Vagina (tissue), 2 donors: ENCODE measurements around the gene EMSY. TPM values are rescaled to one million over a fixed set of nuclear protein-coding genes. Genes with fewer than 3 reads are reported as not detected.
"Not testable (repeated sequence)": the region's sequence is repeated elsewhere in the genome, so short reads cannot be mapped to it uniquely, and the experiment has no call there.

Experiments used
- DNase-seq, 2 donors: peaks; one replicate each; pipeline ENCODE4 v3.0.0-alpha.2; 2017; ENCODE audit errors: extremely low spot score in 2 of 2
- H3K27ac ChIP-seq: fragments of 200-600 bp; sonication (generic); one replicate; pipeline ENCODE4 v1.5.1; 2019
- H3K27me3 ChIP-seq: fragments of 200-600 bp; sonication (generic); one replicate; pipeline ENCODE4 v1.5.1; 2019
- H3K36me3 ChIP-seq, 2 donors: fragments of 200-600 bp; sonication (generic); one replicate each; pipeline ENCODE4 v1.5.1; 2017 to 2019
- H3K4me1 ChIP-seq: fragments of 200-600 bp; sonication (generic); one replicate; pipeline ENCODE4 v1.5.1; 2019
- H3K4me3 ChIP-seq, 2 donors: fragments of 200-600 bp; sonication (generic); 1 replicate in 1 of 2; 2 replicates in 1 of 2; pipeline ENCODE4 v1.5.1; 2016 to 2019
- H3K9me3 ChIP-seq: fragments of 200-600 bp; sonication (generic); one replicate; pipeline ENCODE4 v1.5.1; 2019
- CTCF ChIP-seq, 3 experiments: fragments of 450-650 bp in 2 of 3; fragments of 200-600 bp in 1 of 3; sonication (generic) in 1 of 3; IDR thresholded peaks; one replicate each; pipeline ENCODE4 v1.5.1; 2017 to 2019; ENCODE audit warnings: antibody characterized with exemption in 3 of 3, mild to moderate bottlenecking in 2 of 3, moderate library complexity in 2 of 3
- POLR2A ChIP-seq, 2 donors: fragments of 450-650 bp; IDR thresholded peaks; one replicate each; pipeline ENCODE4 v1.6.1; 2017; ENCODE audit warnings: antibody characterized with exemption in 2 of 2, mild to moderate bottlenecking in 2 of 2, moderate library complexity in 2 of 2
- POLR2AphosphoS5 ChIP-seq, 2 donors: sonication (generic); formaldehyde crosslinking; IDR thresholded peaks; one replicate each; pipeline ENCODE4 v1.9.0; 2017; ENCODE audit warnings: antibody characterized with exemption in 2 of 2, mild to moderate bottlenecking in 2 of 2, low read depth in 1 of 2; ENCODE audit not compliant: insufficient read depth in 1 of 2
- intact Hi-C: fragments of 100-400 bp; cut with DNase I; formaldehyde crosslinking; loops from one replicate; pipeline ENCODE4 v1.15.1; 2023
- total RNA-seq: library from RNA; depleted of rRNA; stranded (reverse); fragments of >200 nt; gene quantifications from one replicate; pipeline ENCODE4 v1.2.3, GENCODE V29; 2016

The EMSY gene
- total RNA-seq, 1 donor from 2014 or later, result 31.2 TPM

GRCh38 chr11:76591416-76591815 is 146.6 kb downstream of the EMSY start:
- H3K9me3 ChIP-seq, result no peaks in the 10 kb centered on the region
- H3K4me1 ChIP-seq, result no peaks in the 10 kb centered on the region
- DNase-seq, result no peak
- H3K36me3 ChIP-seq, result no peaks in the 10 kb centered on the region
- TF ChIP-seq CTCF (IDR thresholded peaks at IDR 0.05) (no peak), POLR2AphosphoS5 (IDR thresholded peaks at IDR 0.05; ENCODE audit: insufficient read depth in 1 of 2, low read depth in 1 of 2) (no peak), POLR2A (IDR thresholded peaks at IDR 0.05) (no peak)
- no peak overlapping the region for H3K4me3 ChIP-seq
- H3K27me3 ChIP-seq, result no peaks in the 10 kb centered on the region
- intact Hi-C loops, result no loop called here
- H3K27ac ChIP-seq, result no peak overlapping the region

- Histone ChIP-seq H3K4me3 (no peak overlapping the region), H3K4me1 (no peaks in the 10 kb centered on the region), H3K27me3 (no peaks in the 10 kb centered on the region), H3K36me3 (no peaks in the 10 kb centered on the region), H3K27ac (no peak overlapping the region), H3K9me3 (no peaks in the 10 kb centered on the region)
- peak in 1 of 2 donors; percentile 80 for DNase-seq
- no peak for TF ChIP-seq POLR2A (IDR thresholded peaks at IDR 0.05)
- TF ChIP-seq CTCF (IDR thresholded peaks at IDR 0.05), result no peak
- no peak for TF ChIP-seq POLR2AphosphoS5 (IDR thresholded peaks at IDR 0.05; ENCODE audit: insufficient read depth in 1 of 2, low read depth in 1 of 2)
- intact Hi-C loops, result no loop called here
Measured at GRCh38 chr11:76592025-76592914, 147.5 kb downstream of the EMSY start.

- H3K27me3 ChIP-seq, result no peaks in the 10 kb centered on the region
- DNase-seq, result no peak
- intact Hi-C loops, result no loop called here
- TF ChIP-seq POLR2A (IDR thresholded peaks at IDR 0.05) (no peak), POLR2AphosphoS5 (IDR thresholded peaks at IDR 0.05; ENCODE audit: insufficient read depth in 1 of 2, low read depth in 1 of 2) (no peak), CTCF (IDR thresholded peaks at IDR 0.05) (no peak)
- H3K27ac ChIP-seq, result no peak overlapping the region
- H3K4me3 ChIP-seq, result no peak overlapping the region
- H3K36me3 ChIP-seq, result no peaks in the 10 kb centered on the region
- no peaks in the 10 kb centered on the region for H3K4me1 ChIP-seq
- H3K9me3 ChIP-seq, result no peaks in the 10 kb centered on the region
Measured at GRCh38 chr11:76592961-76593360, 148.1 kb downstream of the EMSY start.

GRCh38 chr11:76595091-76595490 is 150.3 kb downstream of the EMSY start:
- DNase-seq, intact Hi-C loops, H3K36me3 ChIP-seq, H3K4me1 ChIP-seq, H3K27me3 ChIP-seq, H3K9me3 ChIP-seq, H3K27ac ChIP-seq, H3K4me3 ChIP-seq: not testable (repeated sequence)

- TF ChIP-seq CTCF (IDR thresholded peaks at IDR 0.05) (no peak), POLR2A (IDR thresholded peaks at IDR 0.05) (no peak), POLR2AphosphoS5 (IDR thresholded peaks at IDR 0.05; ENCODE audit: insufficient read depth in 1 of 2, low read depth in 1 of 2) (no peak)
- DNase-seq, result peak in 1 of 2 donors; percentile 77
- intact Hi-C loops, result no loop called here
Measured at GRCh38 chr11:76596652-76597051, 151.8 kb downstream of the EMSY start.

More at GRCh38 chr11:76596652-76597051, 151.8 kb downstream of the EMSY start:
- no peak overlapping the region for H3K27ac ChIP-seq
- peaks cover 6% of the 10 kb centered on the region for H3K4me1 ChIP-seq
- no peaks in the 10 kb centered on the region for H3K36me3 ChIP-seq
- H3K9me3 ChIP-seq, result no peaks in the 10 kb centered on the region
- no peaks in the 10 kb centered on the region for H3K27me3 ChIP-seq
- no peak overlapping the region for H3K4me3 ChIP-seq
